Mucosa of gallbladder (tissue), 1 donor: ENCODE measurements around the gene ROS1. TPM values are rescaled to one million over a fixed set of nuclear protein-coding genes. Genes with fewer than 3 reads are reported as not detected.
"Not testable (repeated sequence)": the region's sequence is repeated elsewhere in the genome, so short reads cannot be mapped to it uniquely, and the experiment has no call there.

Experiments
- DNase-seq: peaks from one replicate; pipeline ENCODE4 v3.0.0-alpha.2; 2020; ENCODE audit warnings: low spot score
- total RNA-seq: library from RNA; stranded (reverse); gene quantifications from one replicate; pipeline ENCODE4 v1.2.1, GENCODE V29; 2021
- donor health status: DM: no; HTN: no; CAD: no.

Gene ROS1
- total RNA-seq, 1 donor from 2014 or later = 0.12 TPM

DNA sequence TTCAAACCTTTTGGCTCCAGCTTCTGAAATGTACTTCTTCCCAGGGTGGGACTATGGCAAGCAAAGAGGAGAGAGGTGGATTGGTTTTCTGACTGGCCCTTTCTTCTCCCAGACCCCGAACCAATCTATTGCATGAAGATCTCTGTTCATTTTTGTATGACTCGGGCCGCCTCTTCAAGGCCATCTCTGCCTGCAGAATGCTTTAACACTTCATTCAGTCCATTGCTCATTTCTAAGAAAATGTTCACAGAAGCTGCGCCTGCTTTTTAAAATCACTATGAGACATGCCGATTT, 158.7 kb downstream of the ROS1 start:
- DNase-seq = no peak

DNA sequence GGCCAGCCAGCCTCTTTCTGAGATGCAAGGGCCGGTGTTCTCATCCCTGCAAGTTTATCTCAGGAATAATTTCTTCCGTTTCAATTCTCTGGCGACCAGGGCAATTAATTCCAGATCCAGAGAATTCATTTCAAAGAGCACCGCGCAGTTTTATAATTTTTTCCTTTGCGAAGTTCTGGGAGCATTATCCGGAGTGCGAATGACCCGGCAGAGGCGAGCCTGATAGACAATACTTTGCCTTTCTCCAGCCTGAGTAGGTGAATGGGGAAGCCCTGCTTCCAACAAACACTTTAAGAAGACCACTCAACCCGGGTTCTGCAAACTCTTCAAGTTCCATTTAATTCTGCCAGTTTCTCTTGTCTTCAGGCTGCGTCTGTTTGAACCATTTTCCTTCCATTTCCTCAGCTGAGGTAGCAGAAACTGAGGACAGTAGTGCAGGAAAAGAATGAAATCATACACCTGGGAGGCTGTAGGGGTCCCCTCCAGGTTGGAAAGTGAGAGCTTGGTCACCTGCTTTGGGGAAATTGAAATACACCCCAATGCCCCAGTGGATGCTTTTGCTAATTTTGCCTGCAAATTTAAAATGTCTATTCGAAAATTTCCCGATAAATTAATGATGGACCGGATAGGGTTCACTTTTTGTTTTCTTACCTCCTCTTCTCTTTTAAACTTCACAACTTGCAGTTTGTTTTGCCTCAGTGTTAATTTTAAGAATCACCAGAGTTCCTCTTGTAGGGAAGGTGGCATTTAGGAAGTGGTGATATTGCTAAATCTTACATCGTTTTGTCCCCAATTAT, 159.3 kb downstream of the ROS1 start:
- no peak for DNase-seq

GRCh38 chr6:117265410-117266256, 160.1 kb downstream of the ROS1 start, which contains the start of gene VGLL2:
VGLL2 (plus strand) TSS chr6:117265558; CDS start chr6:117265764, 206 bp downstream.
- DNase-seq = no peak

DNA sequence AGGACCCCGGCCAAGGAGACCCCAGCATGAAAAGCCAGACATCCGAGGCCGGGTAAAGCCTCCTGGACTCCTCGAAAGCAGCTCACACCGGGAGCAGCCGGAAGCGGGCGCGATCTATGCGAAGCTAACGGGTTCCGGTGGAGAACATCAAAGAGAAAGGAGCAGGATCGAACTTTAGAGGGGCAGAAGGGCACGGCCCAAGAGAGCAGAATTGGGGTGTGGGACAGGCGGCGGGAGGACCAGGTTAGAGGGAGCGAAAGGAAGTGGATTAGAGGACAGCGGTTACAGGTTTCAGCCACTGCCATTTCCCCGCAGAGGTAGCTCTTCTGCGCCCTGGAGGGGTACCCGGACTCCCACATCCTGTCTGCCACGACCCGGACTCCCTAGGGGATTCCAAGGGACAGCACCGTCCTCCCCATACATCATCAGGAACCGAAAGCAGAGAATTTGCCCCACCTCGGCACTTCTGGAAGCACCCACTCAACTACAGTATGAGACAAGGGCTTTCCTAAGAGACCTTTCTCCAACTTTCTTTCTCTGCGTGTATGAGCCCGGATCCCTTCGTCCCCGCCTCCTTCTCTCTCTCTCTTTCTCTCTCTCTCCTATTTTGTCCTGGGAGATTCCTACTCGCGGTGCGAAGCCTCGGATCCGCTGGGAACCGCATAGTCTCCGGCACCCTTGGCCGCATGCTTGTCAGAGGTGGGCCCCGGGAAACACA, 160.9 kb downstream of the ROS1 start:
- DNase-seq = no peak

- no peak for DNase-seq
These were observed 161.4 kb downstream of the ROS1 start for GRCh38 chr6:117264369-117264691.

DNA sequence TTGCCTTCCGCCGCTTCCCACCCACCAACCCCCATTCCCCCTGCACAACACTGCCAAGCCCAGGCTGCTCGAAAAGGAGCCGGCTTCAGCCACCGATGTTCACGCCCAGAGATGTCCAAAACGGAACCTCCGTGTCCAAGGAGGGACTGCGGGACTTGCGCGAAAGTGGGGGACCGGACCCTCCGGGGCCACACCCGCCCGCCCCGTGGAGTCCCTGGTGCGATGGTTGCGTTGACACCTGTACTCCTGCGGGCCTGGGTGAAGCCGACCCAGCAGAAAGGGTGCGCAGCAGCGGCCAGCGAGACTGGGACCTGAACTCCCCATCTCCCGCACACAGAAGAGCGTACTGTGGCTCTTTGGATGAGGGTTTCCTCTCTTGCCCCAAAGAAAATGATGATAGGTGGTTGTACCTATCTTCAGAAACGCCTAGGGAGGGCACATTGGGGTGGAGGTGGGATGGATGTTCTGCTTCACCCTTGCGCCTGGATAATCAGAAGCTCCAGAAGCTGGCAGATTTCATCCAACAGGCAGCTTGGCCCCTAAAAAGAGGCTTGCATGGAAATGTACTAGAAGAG, 162.3 kb downstream of the ROS1 start:
- DNase-seq = no peak

DNA sequence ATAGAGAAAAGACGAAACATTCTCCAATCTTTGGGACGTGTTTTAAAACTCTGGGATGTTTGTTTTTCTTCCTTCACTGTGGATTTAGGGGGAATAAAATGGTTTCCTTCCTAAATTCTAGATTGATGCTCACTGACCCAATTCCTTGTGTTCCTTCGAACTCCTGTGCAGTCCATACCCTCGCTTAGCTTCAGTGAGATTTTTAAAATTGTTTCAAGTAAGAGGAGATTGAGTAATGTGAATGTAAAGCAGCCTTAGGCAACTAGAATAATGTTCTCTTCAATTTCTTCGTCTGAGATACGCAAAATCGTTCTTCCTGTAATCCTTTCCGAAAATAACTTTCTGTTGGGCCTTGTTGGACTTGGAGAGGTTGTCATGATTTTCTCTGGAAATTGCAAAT, 162.9 kb downstream of the ROS1 start:
- DNase-seq = no peak

- DNase-seq = no peak
These were observed 172.0 kb downstream of the ROS1 start for GRCh38 chr6:117253785-117254184.

- not testable (repeated sequence) for DNase-seq
These were observed 180.8 kb downstream of the ROS1 start for GRCh38 chr6:117244979-117245378.

- DNase-seq = not testable (repeated sequence)
These were observed 181.2 kb downstream of the ROS1 start for GRCh38 chr6:117244571-117244970.

Other genes starting within 250 kb of the ROS1 start
- gene VGLL2, start 160.4 kb downstream of the ROS1 start, total RNA-seq = not detected
- 11.7 TPM for gene DCBLD1, start 56.7 kb upstream of the ROS1 start, total RNA-seq
- gene GOPC, start 176.6 kb upstream of the ROS1 start, total RNA-seq = 20.9 TPM
- gene NUS1, start 249.5 kb upstream of the ROS1 start, total RNA-seq = 26.5 TPM